Liver (tissue), 9 donors: ENCODE results near the gene PLPP2. TPM values are rescaled to one million over a fixed set of nuclear protein-coding genes. Genes with fewer than 3 reads are reported as not detected.
"Not testable (repeated sequence)": the region's sequence is repeated elsewhere in the genome, so short reads cannot be mapped to it uniquely, and the experiment has no call there.

Experiments
- DNase-seq: peaks from one replicate; pipeline ENCODE4 v3.0.0-alpha.2; 2017; ENCODE audit warnings: low spot score
- H3K27ac ChIP-seq, 2 donors: one replicate each; pipeline ENCODE4 v1.7.0; 2013; ENCODE audit warnings: inconsistent platforms in 2 of 2, low read length in 2 of 2, control low read depth in 1 of 2, low read depth in 1 of 2, mild to moderate bottlenecking in 1 of 2
- H3K27me3 ChIP-seq, 4 donors: one replicate each; pipeline versions ENCODE4 v1.6.1 to v1.7.0; 2013; ENCODE audit warnings: low read length in 3 of 4, inconsistent platforms in 1 of 4, mild to moderate bottlenecking in 1 of 4, moderate library complexity in 1 of 4; ENCODE audit not compliant: control insufficient read depth in 4 of 4, insufficient read depth in 4 of 4
- H3K36me3 ChIP-seq, 4 donors: one replicate each; pipeline versions ENCODE4 v1.6.1 to v1.7.0; 2013; ENCODE audit warnings: low read length in 3 of 4, mild to moderate bottlenecking in 3 of 4, low read depth in 1 of 4, moderate library complexity in 1 of 4; ENCODE audit not compliant: control insufficient read depth in 4 of 4, insufficient read depth in 3 of 4
- H3K4me1 ChIP-seq, 4 donors: one replicate each; pipeline versions ENCODE4 v1.6.1 to v1.7.0; 2013; ENCODE audit warnings: low read length in 3 of 4, mild to moderate bottlenecking in 3 of 4, moderate library complexity in 1 of 4; ENCODE audit not compliant: control insufficient read depth in 4 of 4, insufficient read depth in 4 of 4
- H3K4me3 ChIP-seq, 3 donors: one replicate each; pipeline versions ENCODE4 v1.6.1 to v1.7.0; 2013; ENCODE audit warnings: low read length in 3 of 3, control low read depth in 1 of 3, low read depth in 1 of 3, mild to moderate bottlenecking in 1 of 3
- H3K9ac ChIP-seq, 2 donors: one replicate each; pipeline ENCODE4 v1.7.0; 2013; ENCODE audit warnings: low read length in 2 of 2, mild to moderate bottlenecking in 2 of 2, moderate library complexity in 2 of 2, control low read depth in 1 of 2, low read depth in 1 of 2
- H3K9me3 ChIP-seq, 4 donors: one replicate each; pipeline versions ENCODE4 v1.6.1 to v1.7.0; 2013; ENCODE audit warnings: low read length in 3 of 4; ENCODE audit not compliant: control insufficient read depth in 4 of 4
- FOXA1 ChIP-seq: IDR thresholded peaks from 2 replicates; pipeline ENCODE4 v1.6.1; 2016; ENCODE audit warnings: antibody characterized with exemption
- GABPA ChIP-seq, 2 donors: IDR thresholded peaks in 1 of 2; conservative IDR thresholded peaks in 1 of 2; 2 replicates each; pipeline ENCODE4 v1.6.1; 2016; ENCODE audit warnings: antibody characterized with exemption in 2 of 2, mild to moderate bottlenecking in 1 of 2, moderate library complexity in 1 of 2
- HNF4A ChIP-seq, 2 donors: conservative IDR thresholded peaks; 2 replicates each; pipeline ENCODE4 v1.6.1; 2016; ENCODE audit warnings: antibody characterized with exemption in 2 of 2, mild to moderate bottlenecking in 2 of 2
- HNF4G ChIP-seq: IDR thresholded peaks from 2 replicates; pipeline ENCODE4 v1.6.1; 2016; ENCODE audit warnings: antibody characterized with exemption
- NR2F2 ChIP-seq: IDR thresholded peaks from 2 replicates; pipeline ENCODE4 v1.6.1; 2016; ENCODE audit warnings: antibody characterized with exemption
- SP1 ChIP-seq: IDR thresholded peaks from 2 replicates; pipeline ENCODE4 v1.6.1; 2018; ENCODE audit warnings: antibody characterized with exemption, mild to moderate bottlenecking
- TAF1 ChIP-seq: conservative IDR thresholded peaks from 2 replicates; pipeline ENCODE4 v1.6.1; 2016; ENCODE audit warnings: antibody characterized with exemption, mild to moderate bottlenecking
- YY1 ChIP-seq: IDR thresholded peaks from 2 replicates; pipeline ENCODE4 v1.6.1; 2016; ENCODE audit warnings: antibody characterized with exemption, mild to moderate bottlenecking
- WGBS: extraction: QIAGEN DNeasy Blood & Tissue Kit; methylation state at CpG from one replicate; pipeline ENCODE4 v1.1.7; 2013; 5-methylcytosine and 5-hydroxymethylcytosine counted together
- polyA plus RNA-seq, 2 donors: library from polyadenylated mRNA; stranded (reverse) in 1 of 2; unstranded in 1 of 2; fragments of 200-250 nt in 1 of 2; fragments of >200 nt in 1 of 2; fragmentation: Nextera tagmentation in 1 of 2; extraction: Ambion mirVana in 1 of 2; gene quantifications; one replicate each; pipeline versions ENCODE4 v1.2.1 to v1.2.3, GENCODE V29; 2013 to 2015
- total RNA-seq, 2 donors: library from RNA; depleted of rRNA; stranded (reverse); fragments of >200 nt; gene quantifications; one replicate each; pipeline ENCODE4 v1.2.3, GENCODE V29; 2014
- donor health status: healthy.
- donor health status: healthy.
- donor health status: healthy.
- donor health status: healthy.
- donor health status: healthy.

Gene PLPP2
- total and polyA plus RNA-seq, 4 donors, result 0.75 to 5.9 (median 2.0) TPM

GRCh38 chr19:269241-269640, 22.0 kb downstream of the PLPP2 start:
- TF ChIP-seq TAF1 (no peak), FOXA1 (no peak), YY1 (no peak)
- Histone ChIP-seq H3K9me3 (no peaks in the 10 kb centered on the region), H3K4me1 (peaks cover 4 to 9% (median 5%) of the 10 kb centered on the region in 4 donors), H3K4me3 (no peak overlapping the region), H3K36me3 (no peaks in the 10 kb centered on the region), H3K9ac (no peak overlapping the region), H3K27ac (no peak overlapping the region), H3K27me3 (peaks cover 0 to 14% (median 4%) of the 10 kb centered on the region in 4 donors)
- DNase-seq, result no peak

GRCh38 chr19:262125-262524, 29.1 kb downstream of the PLPP2 start:
- Histone ChIP-seq H3K27me3 (peaks cover 0 to 9% (median 3%) of the 10 kb centered on the region in 4 donors), H3K9me3 (no peaks in the 10 kb centered on the region), H3K36me3 (no peaks in the 10 kb centered on the region), H3K4me1 (peaks cover 2 to 5% (median 4%) of the 10 kb centered on the region in 4 donors), H3K4me3 (no peak overlapping the region), H3K9ac (no peak overlapping the region), H3K27ac (no peak overlapping the region)
- TF ChIP-seq SP1, result no peak
- TF ChIP-seq HNF4G, result no peak
- TF ChIP-seq HNF4A (conservative IDR thresholded peaks at IDR 0.05), result no peak
- no peak for DNase-seq
- WGBS, result 79% methylated on average over 1 of the region's 1 CpG

- H3K4me1 ChIP-seq, H3K9ac ChIP-seq, H3K36me3 ChIP-seq, H3K9me3 ChIP-seq, H3K27ac ChIP-seq, H3K27me3 ChIP-seq, H3K4me3 ChIP-seq, DNase-seq: not testable (repeated sequence)
- WGBS, result 67% methylated on average over 3 of the region's 3 CpGs
Measured at GRCh38 chr19:256804-257203, 34.4 kb downstream of the PLPP2 start.

GRCh38 chr19:252421-253186, 38.6 kb downstream of the PLPP2 start:
- H3K4me1 ChIP-seq, H3K9me3 ChIP-seq, H3K36me3 ChIP-seq, H3K9ac ChIP-seq, H3K27ac ChIP-seq, H3K4me3 ChIP-seq, H3K27me3 ChIP-seq, DNase-seq: not testable (repeated sequence)
- 35% methylated on average over 7 of the region's 7 CpGs for WGBS

- WGBS, result 74% methylated on average over 48 of the region's 48 CpGs
- TF ChIP-seq GABPA (IDR thresholded peaks at IDR 0.05 in 1 of 2, conservative IDR thresholded peaks at IDR 0.05 in 1 of 2) (no peak), HNF4A (conservative IDR thresholded peaks at IDR 0.05) (no peak), SP1 (no peak), NR2F2 (no peak)
- H3K27ac ChIP-seq, result no peak overlapping the region
- H3K9ac ChIP-seq, result no peak overlapping the region
- DNase-seq, result no peak
- H3K4me3 ChIP-seq, result no peak overlapping the region
- H3K36me3 ChIP-seq, result no peaks in the 10 kb centered on the region
- no peaks in the 10 kb centered on the region for H3K9me3 ChIP-seq
- H3K4me1 ChIP-seq, result no peaks in the 10 kb centered on the region
- H3K27me3 ChIP-seq, result no peaks in the 10 kb centered on the region
Measured at GRCh38 chr19:246551-246950, 44.7 kb downstream of the PLPP2 start.

GRCh38 chr19:245900-246299, 45.3 kb downstream of the PLPP2 start:
- 70% methylated on average over 13 of the region's 13 CpGs for WGBS
- H3K4me3 ChIP-seq, result not testable (repeated sequence)

More at GRCh38 chr19:245900-246299, 45.3 kb downstream of the PLPP2 start:
- not testable (repeated sequence) for H3K9me3 ChIP-seq, H3K27ac ChIP-seq, H3K4me1 ChIP-seq, H3K36me3 ChIP-seq, H3K27me3 ChIP-seq, DNase-seq, H3K9ac ChIP-seq
